Keratinocyte (primary cell): Measurements from ENCODE around the gene SMCO4.

Experiments
- EZH2 ChIP-seq: IDR thresholded peaks from one replicate; pipeline ENCODE4 v1.6.1; 2012; ENCODE audit warnings: inconsistent platforms, mild to moderate bottlenecking, low read length, moderate library complexity
- TF ChIP-seq, protein P1 (sequence below), 3 experiments: IDR thresholded peaks in 1 of 3; conservative IDR thresholded peaks in 1 of 3; optimal IDR thresholded peaks in 1 of 3; 2 replicates in 2 of 3; 3 replicates in 1 of 3; pipeline versions ENCODE3 to v1.5.1; 2011; ENCODE audit warnings: low read length in 3 of 3, mild to moderate bottlenecking in 3 of 3, moderate library complexity in 2 of 3, control low read depth in 1 of 3, inconsistent platforms in 1 of 3; ENCODE audit not compliant: insufficient read depth in 2 of 3; ENCODE audit errors: extremely low read depth in 1 of 3

DNA sequence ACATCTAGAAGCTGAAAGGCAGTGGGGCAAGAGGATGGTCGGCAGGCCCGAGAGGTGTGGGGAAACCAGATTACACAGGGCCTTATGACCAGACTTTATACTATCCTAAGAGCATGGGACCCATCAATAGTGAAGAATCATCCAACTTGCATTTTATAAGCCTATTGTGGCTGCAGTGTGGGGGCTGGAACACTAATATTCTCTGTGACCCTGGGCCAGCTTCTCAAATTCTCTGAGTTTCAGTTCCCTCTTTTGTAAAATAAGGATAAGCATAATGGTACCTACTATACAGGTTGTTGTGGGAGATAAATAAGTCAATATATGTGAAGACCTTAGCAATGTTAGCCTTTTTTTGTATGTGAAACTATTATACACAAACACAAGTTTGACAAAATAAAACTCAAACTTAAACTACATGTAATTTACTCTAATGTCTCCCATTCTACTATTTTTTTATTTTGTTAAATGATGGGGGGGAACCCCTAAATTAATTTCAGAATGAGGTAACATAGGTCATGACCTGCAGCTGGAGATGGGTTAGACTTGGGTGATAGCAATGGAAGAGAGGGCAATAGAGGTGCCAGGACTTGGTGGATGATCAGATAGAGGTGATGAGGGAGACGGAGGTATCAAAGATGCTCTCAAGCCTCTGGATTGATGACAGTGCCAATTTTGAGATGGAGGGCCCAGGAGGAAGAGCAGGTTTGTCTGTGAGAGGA, 30.1 kb downstream of the SMCO4 start:
- TF ChIP-seq, protein P1, sequence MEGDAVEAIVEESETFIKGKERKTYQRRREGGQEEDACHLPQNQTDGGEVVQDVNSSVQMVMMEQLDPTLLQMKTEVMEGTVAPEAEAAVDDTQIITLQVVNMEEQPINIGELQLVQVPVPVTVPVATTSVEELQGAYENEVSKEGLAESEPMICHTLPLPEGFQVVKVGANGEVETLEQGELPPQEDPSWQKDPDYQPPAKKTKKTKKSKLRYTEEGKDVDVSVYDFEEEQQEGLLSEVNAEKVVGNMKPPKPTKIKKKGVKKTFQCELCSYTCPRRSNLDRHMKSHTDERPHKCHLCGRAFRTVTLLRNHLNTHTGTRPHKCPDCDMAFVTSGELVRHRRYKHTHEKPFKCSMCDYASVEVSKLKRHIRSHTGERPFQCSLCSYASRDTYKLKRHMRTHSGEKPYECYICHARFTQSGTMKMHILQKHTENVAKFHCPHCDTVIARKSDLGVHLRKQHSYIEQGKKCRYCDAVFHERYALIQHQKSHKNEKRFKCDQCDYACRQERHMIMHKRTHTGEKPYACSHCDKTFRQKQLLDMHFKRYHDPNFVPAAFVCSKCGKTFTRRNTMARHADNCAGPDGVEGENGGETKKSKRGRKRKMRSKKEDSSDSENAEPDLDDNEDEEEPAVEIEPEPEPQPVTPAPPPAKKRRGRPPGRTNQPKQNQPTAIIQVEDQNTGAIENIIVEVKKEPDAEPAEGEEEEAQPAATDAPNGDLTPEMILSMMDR (optimal IDR thresholded peaks at IDR 0.05 in 1 of 3, IDR thresholded peaks at IDR 0.05 in 1 of 3, conservative IDR thresholded peaks at IDR 0.05 in 1 of 3; ENCODE audit: extremely low read depth in 1 of 3, insufficient read depth in 2 of 3, low read length in 3 of 3) = no peak
- TF ChIP-seq EZH2 = no peak
